Endodermal cell (in vitro differentiated cells): ENCODE results near the gene EPHB1. TPM values are rescaled to one million over a fixed set of nuclear protein-coding genes. Genes with fewer than 3 reads are reported as not detected.

ENCODE experiments used
- DNase-seq: peaks from one replicate; pipeline ENCODE4 v3.0.0-alpha.2; 2017
- H3K27ac ChIP-seq: 2 replicates; pipeline ENCODE4 v1.5.1; 2013; ENCODE audit warnings: mild to moderate bottlenecking, low read depth, low read length, moderate library complexity
- H3K27me3 ChIP-seq: 2 replicates; pipeline ENCODE4 v1.6.1; 2013; ENCODE audit warnings: mild to moderate bottlenecking, low read length, moderate library complexity; ENCODE audit not compliant: insufficient read depth, control insufficient read depth, poor library complexity, severe bottlenecking
- H3K36me3 ChIP-seq: 2 replicates; pipeline ENCODE4 v1.7.0; 2013; ENCODE audit warnings: mild to moderate bottlenecking, low read length, moderate library complexity; ENCODE audit not compliant: control insufficient read depth, insufficient read depth
- H3K4me1 ChIP-seq: one replicate; pipeline ENCODE4 v1.7.0; 2013; ENCODE audit warnings: low read length; ENCODE audit not compliant: control insufficient read depth, insufficient read depth
- H3K4me3 ChIP-seq: 2 replicates; pipeline ENCODE4 v1.5.1; 2013; ENCODE audit warnings: mild to moderate bottlenecking, low read length, moderate library complexity
- H3K9ac ChIP-seq: 2 replicates; pipeline ENCODE4 v1.6.1; 2013; ENCODE audit warnings: mild to moderate bottlenecking, low read length, moderate library complexity; ENCODE audit not compliant: poor library complexity, severe bottlenecking; ENCODE audit errors: extremely low read depth
- H3K9me3 ChIP-seq: 2 replicates; pipeline ENCODE4 v1.6.1; 2013; ENCODE audit warnings: mild to moderate bottlenecking, low read length, moderate library complexity; ENCODE audit not compliant: control insufficient read depth
- H3K27ac Mint-ChIP-seq: 2 replicates; pipeline ENCODE4 v1.8.0; 2020; ENCODE audit warnings: mixed read lengths
- H3K27me3 Mint-ChIP-seq: 2 replicates; pipeline ENCODE4 v1.8.0; 2021; ENCODE audit warnings: mild to moderate bottlenecking, mixed read lengths; ENCODE audit not compliant: insufficient read depth
- H3K36me3 Mint-ChIP-seq: 2 replicates; pipeline ENCODE4 v1.8.0; 2020; ENCODE audit warnings: low read depth, mixed read lengths
- H3K4me1 Mint-ChIP-seq: 2 replicates; pipeline ENCODE4 v1.8.0; 2020; ENCODE audit warnings: mixed read lengths
- H3K4me3 Mint-ChIP-seq: 2 replicates; pipeline ENCODE4 v1.8.0; 2020; ENCODE audit warnings: mild to moderate bottlenecking, moderate library complexity, mixed read lengths
- H3K9me3 Mint-ChIP-seq: 2 replicates; pipeline ENCODE4 v1.8.0; 2020; ENCODE audit warnings: mild to moderate bottlenecking, mixed read lengths
- WGBS, 2 experiments: methylation state at CpG; one replicate each; pipeline versions ENCODE4 v1.1.5 to v1.1.7; 2013; ENCODE audit warnings: missing lambda C conversion rate in 2 of 2, mixed read lengths in 1 of 2; ENCODE audit not compliant: insufficient coverage in 1 of 2, insufficient read length in 1 of 2; 5-methylcytosine and 5-hydroxymethylcytosine counted together
- total RNA-seq, 2 donors: library from RNA; stranded (reverse); fragmentation: NEBNext Ultra II Directional in 1 of 2; extraction: Animal tissue kit (Norgen Biotek cat#: 25700) in 1 of 2; gene quantifications; 2 replicates in 1 of 2; 3 replicates in 1 of 2; pipeline ENCODE4 v1.2.1, GENCODE V29; 2021
- TF ChIP-seq, protein P1 (sequence below): fragments of 200-600 bp; sonication (generic); conservative IDR thresholded peaks from 2 replicates; pipeline ENCODE4 v1.5.0; 2021; ENCODE audit warnings: antibody characterized with exemption, mild to moderate bottlenecking

The EPHB1 gene
- total RNA-seq, 2 donors from 2014 or later: 2.9 to 3.6 TPM

DNA sequence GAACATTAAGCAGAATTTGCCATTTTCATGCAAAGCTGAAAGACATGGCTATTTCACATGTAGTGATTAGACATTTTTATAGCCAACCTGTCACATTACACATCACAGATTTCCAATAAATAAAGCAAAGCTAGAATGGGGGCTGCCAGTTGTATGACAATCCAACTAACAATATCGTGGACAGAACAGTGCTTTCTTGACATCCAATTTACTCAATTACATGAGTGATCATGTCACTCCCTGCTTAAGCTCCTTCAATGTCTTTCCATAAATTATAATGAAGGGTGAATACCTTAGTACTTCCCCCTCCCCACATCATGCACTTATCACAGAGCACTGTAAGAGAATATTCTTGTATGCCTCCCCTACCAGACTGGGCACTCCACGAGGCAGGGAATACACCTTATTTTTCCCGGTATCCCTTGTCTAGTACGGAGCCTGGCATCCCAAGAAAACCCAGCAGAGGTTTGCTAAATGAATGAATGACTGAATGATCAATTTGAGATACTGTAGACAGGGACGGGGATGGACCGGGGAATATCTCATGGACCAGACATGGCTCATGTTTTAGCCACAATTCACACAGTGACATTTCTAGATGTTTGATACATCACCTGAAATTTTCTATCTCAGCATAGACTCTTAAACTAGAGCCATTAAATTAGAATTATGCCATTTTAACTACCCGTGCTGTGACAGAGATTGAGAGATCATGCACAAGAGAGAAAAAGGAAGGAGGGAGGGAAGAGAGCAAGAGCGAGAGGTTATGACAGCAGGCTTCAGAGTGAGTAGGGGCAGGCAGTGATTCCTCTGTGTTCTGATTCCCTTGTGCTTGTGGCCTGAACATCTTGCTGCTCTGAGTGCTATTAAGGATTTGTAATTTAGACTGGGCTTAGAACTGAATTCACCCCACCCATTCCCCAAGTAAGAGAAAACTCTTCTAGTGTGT is 77.7 kb downstream of the EPHB1 start:
- Mint-ChIP-seq H3K4me1 (peaks cover 11% of the 10 kb centered on the region), H3K4me3 (no peak overlapping the region), H3K9me3 (no peaks in the 10 kb centered on the region), H3K27me3 (peaks cover 10% of the 10 kb centered on the region), H3K27ac (no peak overlapping the region), H3K36me3 (no peaks in the 10 kb centered on the region)
- TF ChIP-seq, protein P1, sequence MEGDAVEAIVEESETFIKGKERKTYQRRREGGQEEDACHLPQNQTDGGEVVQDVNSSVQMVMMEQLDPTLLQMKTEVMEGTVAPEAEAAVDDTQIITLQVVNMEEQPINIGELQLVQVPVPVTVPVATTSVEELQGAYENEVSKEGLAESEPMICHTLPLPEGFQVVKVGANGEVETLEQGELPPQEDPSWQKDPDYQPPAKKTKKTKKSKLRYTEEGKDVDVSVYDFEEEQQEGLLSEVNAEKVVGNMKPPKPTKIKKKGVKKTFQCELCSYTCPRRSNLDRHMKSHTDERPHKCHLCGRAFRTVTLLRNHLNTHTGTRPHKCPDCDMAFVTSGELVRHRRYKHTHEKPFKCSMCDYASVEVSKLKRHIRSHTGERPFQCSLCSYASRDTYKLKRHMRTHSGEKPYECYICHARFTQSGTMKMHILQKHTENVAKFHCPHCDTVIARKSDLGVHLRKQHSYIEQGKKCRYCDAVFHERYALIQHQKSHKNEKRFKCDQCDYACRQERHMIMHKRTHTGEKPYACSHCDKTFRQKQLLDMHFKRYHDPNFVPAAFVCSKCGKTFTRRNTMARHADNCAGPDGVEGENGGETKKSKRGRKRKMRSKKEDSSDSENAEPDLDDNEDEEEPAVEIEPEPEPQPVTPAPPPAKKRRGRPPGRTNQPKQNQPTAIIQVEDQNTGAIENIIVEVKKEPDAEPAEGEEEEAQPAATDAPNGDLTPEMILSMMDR: no peak
- no peak for DNase-seq
- peaks cover 9% of the 10 kb centered on the region for H3K27me3 ChIP-seq
- H3K27ac ChIP-seq: no peak overlapping the region
- 94 to 100% methylated on average over 1 to 8 of the region's 8 CpGs for WGBS, 2 experiments
- H3K4me1 ChIP-seq: no peaks in the 10 kb centered on the region
- no peak overlapping the region for H3K9ac ChIP-seq
- no peaks in the 10 kb centered on the region for H3K36me3 ChIP-seq
- H3K9me3 ChIP-seq: no peaks in the 10 kb centered on the region
- H3K4me3 ChIP-seq: no peak overlapping the region

GRCh38 chr3:134873789-134874188 is 78.7 kb downstream of the EPHB1 start:
- Histone ChIP-seq H3K4me3 (no peak overlapping the region), H3K4me1 (no peaks in the 10 kb centered on the region), H3K9me3 (no peaks in the 10 kb centered on the region), H3K27ac (no peak overlapping the region), H3K9ac (no peak overlapping the region), H3K36me3 (no peaks in the 10 kb centered on the region), H3K27me3 (peaks cover 9% of the 10 kb centered on the region)
- peaks cover 11% of the 10 kb centered on the region for H3K4me1 Mint-ChIP-seq
- no peak overlapping the region for H3K27ac Mint-ChIP-seq
- 100% methylated on average over 1 of the region's 1 CpG; no CpG with 5 or more reads in 1 of the 2 experiments for WGBS, 2 experiments
- peaks cover 9% of the 10 kb centered on the region for H3K27me3 Mint-ChIP-seq
- no peak overlapping the region for H3K4me3 Mint-ChIP-seq
- no peaks in the 10 kb centered on the region for H3K36me3 Mint-ChIP-seq
- no peak for DNase-seq
- TF ChIP-seq, protein P1: no peak
- no peaks in the 10 kb centered on the region for H3K9me3 Mint-ChIP-seq

GRCh38 chr3:134874737-134875413 is 79.8 kb downstream of the EPHB1 start:
- H3K36me3 ChIP-seq: no peaks in the 10 kb centered on the region
- H3K27ac ChIP-seq: no peak overlapping the region
- no peak overlapping the region for H3K4me3 ChIP-seq
- Mint-ChIP-seq H3K27ac (no peak overlapping the region), H3K27me3 (peaks cover 9% of the 10 kb centered on the region), H3K36me3 (no peaks in the 10 kb centered on the region), H3K4me1 (peaks cover 5% of the 10 kb centered on the region), H3K9me3 (no peaks in the 10 kb centered on the region), H3K4me3 (no peak overlapping the region)
- no peak overlapping the region for H3K9ac ChIP-seq
- no peak for DNase-seq
- no peaks in the 10 kb centered on the region for H3K4me1 ChIP-seq
- H3K9me3 ChIP-seq: no peaks in the 10 kb centered on the region
- 69 to 77% methylated on average over 7 to 10 of the region's 10 CpGs for WGBS, 2 experiments
- TF ChIP-seq, protein P1: no peak
- H3K27me3 ChIP-seq: peaks cover 9% of the 10 kb centered on the region
